Colon (tissue), 2 donors: ENCODE data around the gene CXorf49B.

Experiments used
- FAIRE-seq: peaks from 2 replicates; lab custom pipeline; 2012; peaks lifted over from hg19 to GRCh38; lab: Jason Lieb, UNC
- donor health status: control.
- donor health status: control.

Gene CXorf49B

DNA sequence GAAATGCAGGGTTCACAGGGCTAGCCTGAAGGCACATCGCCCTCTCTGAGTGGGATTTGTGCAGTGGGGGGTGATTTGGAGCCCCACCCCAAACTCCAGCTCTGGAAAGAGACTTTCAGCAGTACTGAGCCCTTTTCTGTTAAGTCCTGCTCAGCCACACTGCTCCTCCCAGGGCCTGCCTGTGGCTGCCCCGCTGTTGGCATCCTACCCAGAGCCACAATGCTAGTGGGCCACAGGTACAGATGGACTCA is 52.7 kb downstream of the CXorf49B start:
- no peak for FAIRE-seq
